Astrocyte of the hippocampus (primary cell): ENCODE measurements around the gene MUTYH.
"Not testable (repeated sequence)": the region's sequence is repeated elsewhere in the genome, so short reads cannot be mapped to it uniquely, and the experiment has no call there.

ENCODE experiments used
- DNase-seq: peaks from one replicate; pipeline ENCODE4 v3.0.0; 2011; ENCODE audit warnings: low read depth, low spot score

The MUTYH gene

GRCh38 chr1:45339789-45340558, at the start of gene MUTYH, which contains the start of gene TOE1:
MUTYH (minus strand) TSS chr1:45340440; CDS start chr1:45334505, 5,935 bp downstream.
TOE1 (plus strand) TSS chr1:45340170; CDS start chr1:45340253, 83 bp downstream.
- peak; percentile 97 for DNase-seq

GRCh38 chr1:45386219-45386618, 46.0 kb upstream of the MUTYH start:
- DNase-seq: no peak

GRCh38 chr1:45385302-45385701, 45.1 kb upstream of the MUTYH start:
- no peak for DNase-seq

- not testable (repeated sequence) for DNase-seq
Observed at GRCh38 chr1:45384213-45384612, 44.0 kb upstream of the MUTYH start.

GRCh38 chr1:45383191-45383590, 43.0 kb upstream of the MUTYH start:
- no peak for DNase-seq

GRCh38 chr1:45381243-45381642, 41.0 kb upstream of the MUTYH start:
- DNase-seq: no peak

- DNase-seq: no peak
Observed at GRCh38 chr1:45380730-45381129, 40.5 kb upstream of the MUTYH start.

- DNase-seq: no peak
Observed at GRCh38 chr1:45380125-45380524, 39.9 kb upstream of the MUTYH start.

GRCh38 chr1:45379524-45379923, 39.3 kb upstream of the MUTYH start:
- DNase-seq: no peak

- no peak for DNase-seq
Observed at GRCh38 chr1:45378184-45378583, 37.9 kb upstream of the MUTYH start.

- DNase-seq: no peak
Observed at GRCh38 chr1:45375104-45376090, 35.2 kb upstream of the MUTYH start.

GRCh38 chr1:45373573-45373972, 33.3 kb upstream of the MUTYH start:
- DNase-seq: no peak

- DNase-seq: no peak
Observed at GRCh38 chr1:45370575-45370974, 30.3 kb upstream of the MUTYH start.

GRCh38 chr1:45365051-45365450, 24.8 kb upstream of the MUTYH start:
- DNase-seq: no peak

- no peak for DNase-seq
Observed at GRCh38 chr1:45364294-45364693, 24.1 kb upstream of the MUTYH start.

- peak; percentile 16 for DNase-seq
Observed at GRCh38 chr1:45360981-45361380, 20.7 kb upstream of the MUTYH start.

GRCh38 chr1:45359882-45360513, 19.8 kb upstream of the MUTYH start:
- peak; percentile 72 for DNase-seq

GRCh38 chr1:45356186-45356585, 15.9 kb upstream of the MUTYH start:
- DNase-seq: no peak

- no peak for DNase-seq
Observed at GRCh38 chr1:45355683-45356082, 15.4 kb upstream of the MUTYH start.

- no peak for DNase-seq
Observed at GRCh38 chr1:45354838-45355237, 14.6 kb upstream of the MUTYH start.

GRCh38 chr1:45353685-45354084, 13.4 kb upstream of the MUTYH start:
- DNase-seq: no peak

GRCh38 chr1:45351508-45351907, 11.3 kb upstream of the MUTYH start:
- no peak for DNase-seq
